Measurements from ENCODE around the gene MEGF6.

Gene MEGF6

GRCh38 chr1:3516481-3516869, 94.8 kb downstream of the MEGF6 start:
- no peak for TF ChIP-seq CTCF (IDR thresholded peaks at IDR 0.05; ENCODE audit: low read depth, low read length)
- DNase-seq (ENCODE audit: extremely low read depth, low read depth) = no peak

GRCh38 chr1:3515774-3516480, 95.4 kb downstream of the MEGF6 start:
- DNase-seq (ENCODE audit: extremely low read depth, low read depth) = no peak
- no peak for TF ChIP-seq CTCF (IDR thresholded peaks at IDR 0.05; ENCODE audit: low read depth, low read length)

- no peak for DNase-seq (ENCODE audit: extremely low read depth, low read depth)
- TF ChIP-seq CTCF (IDR thresholded peaks at IDR 0.05; ENCODE audit: low read depth, low read length) = no peak
Observed at GRCh38 chr1:3515272-3515671, 96.0 kb downstream of the MEGF6 start.

- no peak for TF ChIP-seq CTCF (IDR thresholded peaks at IDR 0.05; ENCODE audit: low read depth, low read length)
- DNase-seq (ENCODE audit: extremely low read depth, low read depth) = no peak
Observed at GRCh38 chr1:3514404-3514803, 96.9 kb downstream of the MEGF6 start.

- TF ChIP-seq CTCF (IDR thresholded peaks at IDR 0.05; ENCODE audit: low read depth, low read length) = no peak
- no peak for DNase-seq (ENCODE audit: extremely low read depth, low read depth)
Observed at GRCh38 chr1:3511856-3512255, 99.5 kb downstream of the MEGF6 start.

- DNase-seq (ENCODE audit: extremely low read depth, low read depth) = no peak
- TF ChIP-seq CTCF (IDR thresholded peaks at IDR 0.05; ENCODE audit: low read depth, low read length) = no peak
Observed at GRCh38 chr1:3511306-3511705, 100.0 kb downstream of the MEGF6 start.

- TF ChIP-seq CTCF (IDR thresholded peaks at IDR 0.05; ENCODE audit: low read depth, low read length) = no peak
- no peak for DNase-seq (ENCODE audit: extremely low read depth, low read depth)
Observed at GRCh38 chr1:3510956-3511250, 100.4 kb downstream of the MEGF6 start.
